Activated T-helper 1 cell treated with anti-CD3 and anti-CD28 coated beads, Interleukin-2, amount 50 U/mL, for 16 hours (primary cell): ENCODE measurements around the gene ZNF141.
A peak's percentile ranks its signal among the peaks of the same experiment; 100 is the strongest.
"Not testable (repeated sequence)": the region's sequence is repeated elsewhere in the genome, so short reads cannot be mapped to it uniquely, and the experiment has no call there.

Experiments
- DNase-seq, 2 donors: peaks; one replicate each; pipeline ENCODE4 v3.0.0-alpha.2; 2020; ENCODE audit warnings: low read depth in 1 of 2, low spot score in 1 of 2

Gene ZNF141

DNA sequence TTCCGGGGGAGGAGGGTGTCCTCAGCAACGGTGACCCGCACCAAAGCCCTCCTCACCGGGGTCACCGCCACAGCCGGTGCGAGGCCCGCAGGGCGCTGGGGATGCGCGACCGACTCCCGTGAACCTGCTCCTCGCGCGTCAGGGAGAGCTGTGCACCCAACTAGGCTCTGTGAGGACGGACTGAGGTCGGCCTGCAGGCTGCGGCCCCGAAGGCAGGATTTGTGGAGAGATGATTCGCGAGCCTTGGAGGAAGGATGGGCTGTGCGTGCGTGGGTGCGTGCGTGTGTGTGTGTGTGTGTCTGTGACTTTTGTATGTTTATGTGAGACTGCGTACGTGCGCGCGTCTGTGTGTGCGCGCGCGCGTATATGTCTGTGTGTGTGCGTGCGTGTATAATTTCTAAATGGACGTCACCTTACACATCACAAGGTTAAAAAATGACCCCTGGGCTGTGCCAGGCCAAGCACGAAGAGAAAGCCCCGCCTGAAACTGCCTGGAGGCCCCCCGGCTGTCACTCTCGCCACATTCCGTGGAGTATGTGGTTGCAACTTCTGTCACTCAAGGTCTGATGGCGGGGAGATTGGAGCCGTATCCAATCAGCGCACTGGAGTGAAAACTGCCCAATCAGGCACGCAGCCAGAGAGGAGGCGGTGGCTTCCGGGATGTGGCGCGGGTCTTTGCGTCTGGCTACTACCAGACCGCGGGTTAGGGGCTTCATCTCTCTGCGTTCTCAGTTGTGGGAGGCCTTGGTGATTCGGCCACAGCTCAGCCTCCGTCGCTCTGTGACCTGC, at the start of gene ZNF141:
ZNF141 (plus strand) TSS at position 672 of the 789 bp plus-strand sequence. CDS start 170 bp downstream, outside the sequence.
- peak; percentile 73 to 85 for DNase-seq

DNA sequence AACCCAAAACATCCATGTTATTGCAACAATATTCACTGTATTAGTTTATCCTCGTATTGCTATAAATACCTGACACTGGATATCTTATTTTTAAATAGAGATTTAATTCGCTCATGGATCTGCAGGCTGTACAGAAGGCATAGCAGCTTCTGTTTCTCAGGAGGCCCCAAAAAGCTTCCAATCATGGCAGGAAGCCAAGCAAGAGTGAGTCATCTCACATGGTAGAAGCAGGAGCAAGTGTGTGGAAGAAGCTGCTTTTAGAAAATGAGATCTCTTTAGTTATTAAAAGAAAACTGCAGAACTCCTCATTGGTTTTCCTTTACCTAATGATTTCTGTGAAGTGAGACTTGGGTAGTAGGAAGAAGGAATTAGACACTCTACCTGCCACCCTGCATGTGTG, 48.7 kb upstream of the ZNF141 start:
- no peak for DNase-seq

DNA sequence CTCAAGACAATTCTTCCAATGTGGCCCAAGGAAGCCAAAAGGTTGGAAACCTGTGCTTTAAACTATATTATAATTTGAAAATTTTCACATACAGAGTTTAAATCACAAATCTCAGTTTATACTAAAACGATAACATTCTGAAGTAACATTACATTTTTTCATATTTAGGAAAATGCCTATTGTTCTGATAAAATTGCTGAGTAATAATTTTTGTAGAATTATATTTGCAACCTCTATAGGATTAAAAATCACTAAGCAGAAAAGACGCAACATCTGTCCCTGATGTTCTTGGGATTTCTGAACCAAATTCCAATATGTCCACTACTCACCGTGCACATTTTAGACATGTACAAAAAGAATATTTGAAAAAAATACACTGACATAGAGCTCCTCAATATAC, 42.9 kb upstream of the ZNF141 start:
- DNase-seq = no peak

DNA sequence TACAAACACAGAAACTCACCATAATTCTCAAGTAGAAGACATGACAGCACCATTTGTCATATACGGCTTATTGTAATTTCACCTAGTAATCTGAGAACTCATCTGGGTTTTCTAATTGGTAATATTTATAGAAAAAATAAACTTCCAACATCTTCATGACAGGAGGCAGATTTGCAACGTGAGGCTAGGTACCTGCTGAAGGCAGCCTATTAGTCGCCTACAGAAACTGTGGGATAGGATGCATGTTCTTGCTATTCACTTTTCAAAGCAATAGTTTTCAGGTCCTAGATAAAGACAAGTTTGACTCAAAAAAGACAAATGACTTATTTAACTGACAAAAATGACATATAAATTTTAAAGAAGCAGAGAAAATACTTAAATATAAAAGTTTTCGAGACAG, 35.2 kb upstream of the ZNF141 start:
- no peak for DNase-seq

DNA sequence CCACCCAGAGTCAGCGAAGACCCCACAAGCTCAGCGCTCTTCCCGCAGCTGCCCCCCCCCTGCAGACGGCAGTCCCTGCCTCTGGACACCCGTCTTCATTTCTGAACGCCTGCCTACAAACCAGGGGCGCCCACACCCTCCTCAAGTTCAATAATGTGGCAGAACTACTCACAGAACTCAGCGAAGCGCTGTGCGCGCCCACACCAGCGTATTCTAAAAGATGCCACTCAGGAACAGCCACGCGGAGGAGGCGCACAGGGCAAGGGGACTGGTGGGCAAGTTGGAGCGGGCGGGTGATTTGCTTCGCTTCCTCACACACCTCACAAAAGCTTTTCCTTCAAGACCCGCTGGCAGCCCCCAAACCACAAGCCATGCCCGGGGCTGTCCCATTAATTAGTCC, 33.1 kb upstream of the ZNF141 start:
- not testable (repeated sequence) for DNase-seq

DNA sequence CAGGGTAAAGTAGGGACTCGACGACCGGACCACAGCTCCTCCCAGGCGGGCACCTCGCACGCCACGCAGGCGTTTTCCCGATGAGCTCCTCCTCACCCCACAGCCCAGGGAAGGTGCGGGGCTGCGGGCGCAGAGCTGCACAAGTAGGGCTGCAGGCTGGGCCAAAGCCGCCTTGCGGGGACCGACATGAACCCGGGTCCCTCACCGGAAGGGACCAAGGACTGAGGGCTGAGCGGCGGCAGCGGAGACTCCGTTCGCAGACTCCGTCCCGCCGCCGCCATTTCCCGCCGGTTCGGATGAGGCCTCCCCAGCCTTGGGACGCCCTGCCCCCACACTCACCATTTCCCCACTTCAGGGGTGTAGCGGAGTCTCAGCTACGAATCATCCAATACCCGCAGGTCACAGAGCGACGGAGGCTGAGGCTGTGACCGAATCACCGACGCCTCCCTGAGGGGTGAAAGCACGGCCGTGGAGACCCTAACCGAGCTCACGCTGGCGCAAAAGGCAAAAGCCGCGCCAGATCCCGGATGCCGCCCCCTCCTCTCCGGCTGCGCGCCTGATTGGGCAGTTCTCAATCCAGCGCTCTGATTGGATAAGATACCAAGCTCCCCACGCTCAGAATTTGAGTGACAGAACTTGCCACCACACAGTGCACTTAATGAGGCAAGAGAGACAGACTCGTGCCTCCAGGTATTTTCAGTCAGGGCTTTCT, 32.5 kb upstream of the ZNF141 start, which contains the start of gene ZNF732:
ZNF732 (minus strand) TSS at position 506 of the 712 bp plus-strand sequence; CDS start at position 342, 164 bp downstream.
- no peak for DNase-seq

DNA sequence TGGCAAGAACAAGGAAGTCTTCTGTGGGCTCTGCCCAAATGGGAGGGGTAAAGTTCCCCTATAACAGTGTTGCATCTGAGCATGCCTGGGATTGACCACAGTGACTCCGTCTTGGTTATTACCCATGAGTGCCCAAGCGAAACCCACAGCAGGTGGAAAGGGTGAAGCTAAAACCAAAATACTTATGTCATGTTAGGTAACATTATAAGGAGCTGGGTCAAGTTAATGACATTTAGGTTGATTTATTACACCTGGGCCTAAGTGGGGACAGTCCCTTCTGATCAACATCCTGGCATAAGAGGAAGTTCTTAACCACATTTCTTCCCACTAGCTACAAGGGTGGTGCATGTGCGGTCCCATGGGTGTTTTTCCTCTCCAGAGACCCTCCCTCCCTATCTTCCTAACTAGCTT, 31.1 kb upstream of the ZNF141 start:
- no peak for DNase-seq

DNA sequence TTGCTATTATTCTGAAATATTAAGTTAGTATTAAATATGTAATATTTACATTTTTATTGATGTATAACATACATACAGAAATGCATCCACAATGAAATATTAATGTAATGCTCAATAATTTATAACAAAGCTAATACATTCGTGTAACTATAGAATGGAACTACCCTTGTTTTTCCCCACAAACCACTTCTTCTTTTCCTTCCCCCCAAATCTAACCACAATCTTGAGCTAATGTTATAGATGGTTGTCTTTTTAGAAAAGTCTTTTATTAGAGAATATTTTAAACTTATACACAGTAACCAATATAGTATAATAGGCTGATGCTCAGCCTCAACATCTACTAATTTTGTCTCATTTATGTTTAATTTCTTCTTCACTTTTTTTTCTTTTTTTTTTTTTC, 27.8 kb upstream of the ZNF141 start:
- no peak for DNase-seq

DNA sequence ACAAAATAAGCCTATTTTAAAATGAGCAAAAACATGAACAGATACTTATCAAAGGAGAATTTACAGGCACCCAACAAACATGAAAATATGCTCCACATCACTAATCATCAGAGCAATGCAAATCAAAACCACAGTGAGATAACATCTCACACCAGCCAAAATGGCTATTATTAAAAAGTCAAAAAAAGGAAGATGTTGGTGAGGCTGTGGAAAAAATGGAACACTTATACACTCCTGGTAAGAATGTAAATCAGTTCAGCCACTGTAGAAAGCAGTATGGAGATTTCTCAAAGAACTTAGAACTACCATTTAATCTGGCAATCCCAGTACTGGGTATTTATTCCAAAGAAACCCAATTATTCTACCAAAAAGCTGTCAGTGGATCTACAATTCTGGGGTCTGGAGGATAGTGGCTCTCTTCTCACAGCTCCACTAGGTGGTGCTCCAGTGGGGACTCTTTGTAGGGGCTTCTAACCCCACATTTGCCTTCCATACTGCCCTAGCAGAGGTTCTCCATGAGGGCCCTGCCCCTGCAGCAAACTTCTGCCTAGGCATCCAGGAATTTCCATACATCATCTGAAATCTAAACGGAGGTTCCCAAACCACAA, 23.2 kb upstream of the ZNF141 start:
- DNase-seq = no peak

DNA sequence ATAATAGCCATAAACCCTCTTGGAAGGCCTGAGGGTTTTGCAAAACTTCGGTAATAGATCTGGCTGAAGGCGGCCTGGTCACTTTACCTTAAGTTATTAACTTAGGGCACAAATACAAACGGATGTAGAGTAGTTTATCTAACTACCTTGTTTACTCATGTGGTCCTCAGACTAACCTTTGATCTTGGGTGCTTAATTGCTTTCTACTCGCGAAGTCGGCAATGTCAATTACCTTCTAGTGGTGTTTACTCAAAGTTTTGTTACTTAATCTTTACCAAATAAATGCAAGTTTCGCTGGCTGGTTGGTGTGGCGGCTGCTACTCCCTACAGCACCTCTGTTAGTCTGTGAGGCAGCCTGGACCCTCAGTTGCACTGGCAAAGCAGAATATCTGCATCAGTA, 8.9 kb upstream of the ZNF141 start:
- DNase-seq = no peak

DNA sequence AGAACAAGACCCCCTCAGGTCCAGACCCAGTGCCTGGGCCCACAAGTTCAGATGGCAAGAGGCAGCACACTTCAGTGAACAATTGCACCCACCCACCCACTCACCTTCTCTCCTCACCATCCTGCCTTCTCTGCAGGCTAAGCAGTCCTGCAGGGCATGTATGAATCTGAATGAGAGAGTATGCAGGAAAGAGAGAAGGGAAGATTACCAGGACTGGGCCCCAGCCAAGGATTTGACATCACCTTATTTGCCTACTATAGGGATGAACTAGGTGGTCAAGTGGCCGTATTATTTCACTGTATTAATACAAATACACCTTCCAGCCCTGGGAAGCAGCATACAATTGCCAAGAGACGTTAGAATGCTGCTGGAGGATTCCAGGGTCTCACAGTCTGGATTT, 2.1 kb upstream of the ZNF141 start:
- no peak for DNase-seq

DNA sequence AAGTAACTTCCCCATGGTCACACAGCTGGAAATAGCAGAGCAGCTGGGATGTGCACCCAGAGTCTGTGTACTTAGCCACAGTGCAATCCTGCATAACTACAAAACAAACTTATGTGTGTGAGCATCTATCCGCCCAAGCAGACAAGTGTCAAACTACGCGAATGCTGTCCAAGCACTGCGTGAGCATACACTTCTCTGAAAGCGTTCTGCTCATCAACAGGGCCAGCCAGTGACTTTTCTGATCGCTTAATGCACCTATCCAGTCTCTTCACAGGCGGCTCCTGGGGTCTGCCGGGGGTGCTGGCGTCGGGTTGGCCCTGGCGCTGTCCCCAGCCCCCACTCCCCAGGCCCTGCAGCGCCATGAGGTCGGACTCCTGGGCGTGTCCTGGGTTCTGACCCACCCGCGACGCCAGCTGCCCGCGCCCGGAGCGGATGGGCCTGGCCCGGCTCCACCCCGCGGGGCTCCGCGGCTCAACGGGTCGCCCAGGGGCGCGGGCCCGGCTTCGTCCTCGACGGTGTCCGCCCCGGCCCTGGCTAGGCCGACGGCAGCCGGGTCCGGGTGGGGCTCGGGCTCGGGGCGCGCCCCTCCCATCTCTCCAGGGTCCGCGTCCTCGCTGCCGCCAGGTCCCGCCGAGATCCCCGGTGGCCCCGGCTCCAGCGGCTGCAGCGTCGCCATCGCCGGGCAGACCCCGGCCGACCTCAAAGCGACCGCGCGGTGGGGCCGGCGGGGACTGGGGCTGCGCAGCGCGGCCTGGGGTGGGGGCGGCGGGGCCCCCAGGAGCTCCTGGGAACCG, 1.3 kb upstream of the ZNF141 start:
- no peak for DNase-seq

DNA sequence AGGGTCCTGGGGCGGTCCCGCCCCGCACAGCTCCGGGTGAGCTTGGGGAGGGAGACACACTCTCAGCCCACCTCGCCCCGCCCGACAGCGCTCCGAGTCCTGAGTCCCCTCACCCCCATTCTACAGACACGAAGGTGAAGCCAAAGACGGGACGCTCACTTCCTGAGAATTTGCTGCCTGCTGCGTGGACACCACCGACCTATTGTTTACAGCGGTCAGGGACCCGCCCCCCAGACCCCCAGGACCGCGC, 796 bp upstream of the ZNF141 start:
- DNase-seq = no peak

DNA sequence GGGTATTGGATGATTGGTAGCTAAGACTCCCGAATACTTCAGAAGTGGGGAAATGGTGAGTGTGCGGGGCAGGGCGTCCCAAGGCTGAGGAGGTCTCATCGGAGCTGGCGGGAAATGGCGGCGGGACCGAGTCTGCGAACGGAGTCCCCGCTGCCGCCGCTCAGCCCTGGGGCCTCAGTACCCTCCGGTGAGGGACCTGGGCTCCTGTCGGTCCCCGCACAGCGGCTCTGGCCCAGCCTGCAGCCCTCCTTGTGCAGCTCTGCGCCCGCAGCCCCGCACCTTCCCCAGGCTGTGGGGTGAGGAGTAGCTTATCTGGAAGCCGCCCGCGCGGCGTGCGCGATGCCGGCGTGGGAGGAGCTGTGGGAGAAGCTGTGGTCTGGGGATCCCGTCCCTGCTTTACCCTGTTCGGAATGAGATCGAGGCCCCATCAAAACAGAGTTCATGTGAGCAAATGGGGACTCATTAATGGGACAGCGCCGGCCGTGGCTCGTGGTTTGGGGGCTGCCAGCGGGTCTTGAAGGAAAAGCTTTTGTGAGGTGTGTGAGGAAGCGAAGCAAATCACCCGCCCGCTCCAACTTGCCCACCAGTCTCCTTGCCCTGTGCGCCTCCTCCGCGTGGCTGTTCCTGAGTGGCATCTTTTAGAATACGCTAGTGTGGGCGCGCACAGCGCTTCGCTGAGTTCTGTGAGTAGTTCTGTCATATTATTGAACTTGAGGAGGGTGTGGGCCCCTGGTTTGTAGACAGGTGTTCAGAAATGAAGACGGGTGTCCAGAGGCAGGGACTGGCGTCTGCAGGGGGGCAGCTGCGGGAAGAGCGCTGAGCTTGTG, 531 bp downstream of the ZNF141 start:
- peak; percentile 11 to 36 for DNase-seq

DNA sequence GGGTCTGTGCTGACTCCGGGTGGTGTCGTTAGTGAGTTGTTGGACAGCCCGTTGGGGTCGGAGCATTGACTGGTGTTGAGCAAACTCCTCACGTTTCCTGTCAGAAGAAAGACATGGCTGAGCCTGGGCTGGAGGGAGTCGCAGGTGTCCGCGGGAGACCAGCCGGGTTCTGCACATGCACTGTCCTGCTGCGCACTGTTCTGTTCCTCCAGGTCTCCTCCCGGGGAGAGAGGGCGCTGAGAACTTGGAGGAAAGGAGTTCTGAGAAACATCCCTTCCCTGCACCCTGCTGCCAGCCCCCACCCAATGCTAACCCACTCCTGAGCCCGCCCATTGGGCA, 1.1 kb downstream of the ZNF141 start:
- DNase-seq = no peak

DNA sequence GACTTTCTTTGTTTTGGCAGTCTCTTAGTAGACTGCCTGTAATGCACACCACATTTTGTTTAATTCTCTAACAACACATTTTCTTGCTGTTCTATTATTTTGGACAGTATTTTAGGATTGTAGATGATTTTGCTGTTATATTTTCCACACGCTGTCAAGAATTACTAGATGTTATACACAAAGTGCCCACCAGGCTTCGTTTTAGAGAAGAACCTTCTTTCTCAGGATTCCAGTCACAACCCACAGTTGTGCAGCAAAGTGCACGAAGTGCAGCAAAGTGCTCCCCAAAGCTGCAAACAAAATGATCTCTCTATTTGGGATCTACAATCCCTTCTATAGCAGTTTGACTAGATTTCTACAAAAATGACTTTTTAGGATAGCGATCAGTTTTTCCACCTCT, 2.4 kb downstream of the ZNF141 start:
- no peak for DNase-seq

DNA sequence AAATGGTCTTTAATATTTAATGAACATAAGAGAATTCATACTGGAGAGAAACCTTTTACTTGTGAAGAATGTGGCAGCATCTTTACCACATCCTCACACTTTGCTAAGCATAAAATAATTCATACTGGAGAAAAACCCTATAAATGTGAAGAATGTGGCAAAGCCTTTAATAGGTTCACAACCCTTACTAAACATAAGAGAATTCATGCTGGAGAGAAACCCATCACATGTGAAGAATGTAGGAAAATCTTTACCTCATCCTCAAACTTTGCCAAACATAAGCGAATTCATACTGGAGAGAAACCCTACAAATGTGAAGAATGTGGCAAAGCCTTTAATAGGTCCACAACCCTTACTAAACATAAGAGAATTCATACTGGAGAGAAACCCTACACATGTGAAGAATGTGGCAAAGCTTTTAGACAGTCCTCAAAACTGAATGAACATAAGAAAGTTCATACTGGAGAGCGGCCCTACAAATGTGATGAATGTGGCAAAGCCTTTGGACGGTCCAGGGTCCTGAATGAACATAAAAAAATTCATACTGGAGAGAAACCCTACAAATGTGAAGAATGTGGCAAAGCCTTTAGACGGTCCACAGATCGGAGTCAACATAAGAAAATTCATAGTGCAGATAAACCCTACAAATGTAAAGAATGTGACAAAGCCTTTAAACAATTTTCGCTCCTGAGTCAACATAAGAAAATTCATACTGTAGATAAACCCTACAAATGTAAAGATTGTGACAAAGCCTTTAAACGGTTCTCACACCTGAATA, 35.6 kb downstream of the ZNF141 start:
- no peak for DNase-seq

DNA sequence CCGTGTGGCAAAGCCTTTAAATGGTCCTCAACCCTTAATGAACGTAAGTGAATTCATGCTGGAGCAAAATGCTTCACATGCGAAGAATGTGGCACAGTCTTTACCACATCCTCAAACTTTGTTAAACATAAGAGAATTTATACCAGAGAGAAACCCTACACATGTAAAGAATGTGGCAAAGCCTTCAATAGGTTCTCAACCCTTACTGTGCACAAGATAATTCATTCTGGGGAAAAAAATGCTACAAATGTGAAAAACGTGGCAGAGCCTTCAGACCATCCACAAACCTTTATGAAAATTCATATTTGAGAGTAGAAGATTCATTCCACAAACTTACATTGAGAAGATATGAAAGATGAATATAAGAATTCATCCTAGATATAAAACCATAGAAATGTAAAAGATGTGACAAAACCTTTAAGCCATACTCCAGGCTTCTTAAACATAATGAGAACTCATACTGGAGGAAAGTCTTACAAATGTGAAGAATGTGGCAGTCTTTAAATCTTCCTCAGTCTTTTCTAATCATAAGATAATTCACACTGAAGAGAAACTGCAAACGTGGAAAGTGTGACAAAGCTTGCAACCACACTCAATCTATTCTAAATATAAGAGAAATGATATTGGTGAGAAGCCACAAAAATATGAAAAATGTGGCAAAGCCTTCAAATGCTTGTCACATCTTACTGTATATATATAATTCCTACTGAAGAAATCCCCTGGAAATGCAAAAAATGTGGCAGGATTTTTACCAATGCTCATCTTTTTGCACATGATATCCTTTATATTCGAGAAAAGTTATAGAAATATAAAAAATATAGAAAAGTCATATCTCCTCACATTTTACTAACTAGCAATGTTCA, 36.9 kb downstream of the ZNF141 start:
- DNase-seq = no peak
